Measurements from ENCODE around the gene PLOD2. TPM values are rescaled to one million over a fixed set of nuclear protein-coding genes. Genes with fewer than 3 reads are reported as not detected.

Gene PLOD2
- total RNA-seq, 2 experiments from 2014 or later = 1.1 to 1.3 TPM

GRCh38 chr3:146164971-146165769 is 4.2 kb upstream of the PLOD2 start:
- Mint-ChIP-seq H3K27me3 (peaks cover 44% of the 10 kb centered on the region), H3K4me1 (peaks cover 11% of the 10 kb centered on the region), H3K4me3 (no peak overlapping the region), H3K27ac (no peak overlapping the region), H3K9me3 (ENCODE audit: low read depth) (no peaks in the 10 kb centered on the region), H3K36me3 (ENCODE audit: low read depth) (no peaks in the 10 kb centered on the region)
- ChIA-PET POLR2A (no interaction called here), CTCF (interaction anchor here (0.5 to 0.6 kb wide), 2 partner anchors 25 to 38 kb away, joined by 3 read pairs; no protein-coding TSS in a partner anchor)
- DNase-seq (no peak), ATAC-seq (no peak)
- intact Hi-C loops (cut with DNase I, micrococcal nuclease) = no loop called here

DNA sequence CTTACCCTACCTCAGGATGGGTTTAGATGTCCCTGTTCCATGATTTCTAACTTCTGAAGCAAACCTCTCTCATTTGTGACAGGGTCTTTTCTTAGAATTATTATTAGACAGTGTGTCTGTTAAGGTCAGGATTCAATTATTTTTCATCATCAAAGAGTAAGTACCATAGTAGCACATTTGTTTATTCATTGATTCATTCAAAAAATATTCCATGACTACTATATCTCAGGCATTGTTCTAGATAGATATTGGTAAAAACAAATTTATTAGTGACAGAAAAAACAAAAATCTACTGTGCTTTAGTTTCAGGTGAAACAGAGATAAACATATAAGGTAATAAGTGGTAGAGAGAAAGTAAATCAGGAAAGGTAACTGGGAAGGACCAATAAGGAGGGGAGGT is 3.5 kb upstream of the PLOD2 start:
- peaks cover 15% of the 10 kb centered on the region for H3K4me1 Mint-ChIP-seq
- no peaks in the 10 kb centered on the region for H3K9me3 Mint-ChIP-seq (ENCODE audit: low read depth)
- H3K36me3 Mint-ChIP-seq (ENCODE audit: low read depth) = no peaks in the 10 kb centered on the region
- DNase-seq = no peak
- intact Hi-C loops (cut with DNase I, micrococcal nuclease) = no loop called here
- no peak for ATAC-seq
- CTCF ChIA-PET = interaction anchor here (0.5 to 0.6 kb wide), 2 partner anchors 26 to 39 kb away, joined by 3 read pairs; no protein-coding TSS in a partner anchor
- no peak overlapping the region for H3K27ac Mint-ChIP-seq
- peaks cover 45% of the 10 kb centered on the region for H3K27me3 Mint-ChIP-seq
- no peak overlapping the region for H3K4me3 Mint-ChIP-seq
- POLR2A ChIA-PET = no interaction called here

- no peaks in the 10 kb centered on the region for H3K9me3 Mint-ChIP-seq (ENCODE audit: low read depth)
- POLR2A ChIA-PET = no interaction called here
- H3K27me3 Mint-ChIP-seq = peaks cover 47% of the 10 kb centered on the region
- no peak for ATAC-seq
- H3K4me1 Mint-ChIP-seq = peaks cover 15% of the 10 kb centered on the region
- CTCF ChIA-PET = no interaction called here
- intact Hi-C loops (cut with DNase I, micrococcal nuclease) = no loop called here
- no peaks in the 10 kb centered on the region for H3K36me3 Mint-ChIP-seq (ENCODE audit: low read depth)
- no peak overlapping the region for H3K27ac Mint-ChIP-seq
- DNase-seq = no peak
- H3K4me3 Mint-ChIP-seq = no peak overlapping the region
Observed at GRCh38 chr3:146164071-146164470, 3.1 kb upstream of the PLOD2 start.

- DNase-seq = no peak
- ATAC-seq = no peak
- peaks cover 49% of the 10 kb centered on the region for H3K27me3 Mint-ChIP-seq
- ChIA-PET CTCF (no interaction called here), POLR2A (no interaction called here)
- H3K4me3 Mint-ChIP-seq = no peak overlapping the region
- H3K27ac Mint-ChIP-seq = no peak overlapping the region
- H3K36me3 Mint-ChIP-seq (ENCODE audit: low read depth) = no peaks in the 10 kb centered on the region
- intact Hi-C loops (cut with DNase I, micrococcal nuclease) = no loop called here
- peaks cover 15% of the 10 kb centered on the region for H3K4me1 Mint-ChIP-seq
- H3K9me3 Mint-ChIP-seq (ENCODE audit: low read depth) = no peaks in the 10 kb centered on the region
Observed at GRCh38 chr3:146163584-146163983, 2.6 kb upstream of the PLOD2 start.

DNA sequence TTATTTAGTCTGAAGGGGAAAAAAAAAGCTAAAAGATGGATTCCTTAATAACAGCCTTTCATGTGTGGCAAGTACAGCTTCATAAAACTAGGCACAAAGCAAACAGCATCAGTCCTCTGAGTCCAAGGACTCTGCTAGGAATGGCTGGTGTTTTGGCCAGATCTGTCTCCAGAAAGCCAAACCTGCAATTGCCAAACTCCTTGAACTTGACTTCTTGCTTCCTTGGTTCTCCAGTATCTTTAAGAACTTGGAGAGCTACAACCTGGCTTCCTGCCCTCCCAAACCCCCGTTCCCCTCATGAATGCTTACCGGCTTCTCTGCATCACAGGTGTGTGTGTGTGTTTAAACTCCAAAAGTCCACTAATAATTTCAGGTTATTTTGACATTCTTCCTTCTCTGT is 1.6 kb upstream of the PLOD2 start:
- H3K27ac Mint-ChIP-seq = no peak overlapping the region
- peaks cover 15% of the 10 kb centered on the region for H3K4me1 Mint-ChIP-seq
- H3K36me3 Mint-ChIP-seq (ENCODE audit: low read depth) = no peaks in the 10 kb centered on the region
- CTCF ChIA-PET = interaction anchor here (1.4 kb wide), 1 partner anchor 97 kb away, joined by 3 read pairs; no protein-coding TSS in a partner anchor
- intact Hi-C loops (cut with DNase I, micrococcal nuclease) = no loop called here
- H3K27me3 Mint-ChIP-seq = peaks cover 49% of the 10 kb centered on the region
- no peak overlapping the region for H3K4me3 Mint-ChIP-seq
- POLR2A ChIA-PET = no interaction called here
- DNase-seq (no peak), ATAC-seq (no peak)
- no peaks in the 10 kb centered on the region for H3K9me3 Mint-ChIP-seq (ENCODE audit: low read depth)

- DNase-seq (peak; percentile 4), ATAC-seq (no peak)
- intact Hi-C loops (cut with DNase I, micrococcal nuclease) = no loop called here
- Mint-ChIP-seq H3K9me3 (ENCODE audit: low read depth) (no peaks in the 10 kb centered on the region), H3K27ac (no peak overlapping the region), H3K4me1 (peaks cover 15% of the 10 kb centered on the region), H3K36me3 (ENCODE audit: low read depth) (no peaks in the 10 kb centered on the region), H3K4me3 (peak overlapping the region; percentile 53), H3K27me3 (peaks cover 50% of the 10 kb centered on the region)
- ChIA-PET POLR2A (no interaction called here), CTCF (interaction anchor here (0.6 to 1.4 kb wide), 2 partner anchors 28 to 96 kb away, joined by 3 read pairs; no protein-coding TSS in a partner anchor)
Observed at GRCh38 chr3:146161663-146162002, 649 bp upstream of the PLOD2 start.

DNA sequence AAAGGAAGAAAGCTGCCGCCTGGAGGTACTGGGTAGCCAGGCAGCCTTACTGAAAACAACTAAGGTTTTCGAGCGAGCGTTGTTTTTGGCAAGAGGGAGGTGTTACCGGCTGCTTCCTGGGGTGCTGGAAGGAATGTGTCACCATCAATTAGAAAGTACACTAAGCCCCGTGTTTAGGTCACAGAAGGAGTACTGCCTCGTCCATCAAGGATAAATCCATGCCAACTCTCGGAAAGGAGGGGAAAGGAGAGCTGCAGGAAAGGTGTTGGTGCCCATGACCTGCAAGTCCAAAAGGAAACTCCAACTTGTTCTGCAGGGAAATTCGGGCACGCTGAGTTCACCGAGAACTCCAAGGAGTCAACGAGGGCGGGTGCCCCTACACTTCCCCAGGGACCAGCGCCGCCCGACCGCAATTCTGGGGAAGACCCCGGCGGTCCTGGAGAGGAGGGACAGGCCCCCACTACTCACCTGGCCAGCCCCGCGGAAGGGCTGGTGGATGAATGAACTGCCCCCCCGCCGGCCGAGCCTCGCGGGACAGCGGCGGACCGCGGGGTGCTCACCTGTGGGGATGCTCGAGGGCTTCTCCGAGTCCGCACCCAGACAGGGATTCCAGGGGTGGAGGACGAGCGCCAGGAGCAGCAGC is 542 bp downstream of the PLOD2 start:
- no peak overlapping the region for H3K27ac Mint-ChIP-seq
- peaks cover 50% of the 10 kb centered on the region for H3K27me3 Mint-ChIP-seq
- H3K36me3 Mint-ChIP-seq (ENCODE audit: low read depth) = no peaks in the 10 kb centered on the region
- H3K4me1 Mint-ChIP-seq = peaks cover 15% of the 10 kb centered on the region
- no peaks in the 10 kb centered on the region for H3K9me3 Mint-ChIP-seq (ENCODE audit: low read depth)
- intact Hi-C loops (cut with DNase I, micrococcal nuclease) = no loop called here
- DNase-seq = peak; percentile 53
- ATAC-seq = peak; percentile 69
- ChIA-PET POLR2A (no interaction called here), CTCF (interaction anchor here (1.0 kb wide), 1 partner anchor 10 kb away, joined by 3 read pairs; no protein-coding TSS in a partner anchor)
- H3K4me3 Mint-ChIP-seq = peak overlapping the region; percentile 56

GRCh38 chr3:146159616-146160320 is 1.2 kb downstream of the PLOD2 start:
- no peak overlapping the region for H3K27ac Mint-ChIP-seq
- peak overlapping the region; percentile 56 for H3K4me3 Mint-ChIP-seq
- DNase-seq (no peak), ATAC-seq (no peak)
- peaks cover 15% of the 10 kb centered on the region for H3K4me1 Mint-ChIP-seq
- no peaks in the 10 kb centered on the region for H3K36me3 Mint-ChIP-seq (ENCODE audit: low read depth)
- peaks cover 43% of the 10 kb centered on the region for H3K27me3 Mint-ChIP-seq
- ChIA-PET CTCF (interaction anchor here (0.7 to 1.0 kb wide), 2 partner anchors 11 to 12 kb away, joined by 3 read pairs; no protein-coding TSS in a partner anchor), POLR2A (no interaction called here)
- no peaks in the 10 kb centered on the region for H3K9me3 Mint-ChIP-seq (ENCODE audit: low read depth)
- intact Hi-C loops (cut with DNase I, micrococcal nuclease) = no loop called here

- peaks cover 41% of the 10 kb centered on the region for H3K27me3 Mint-ChIP-seq
- CTCF ChIA-PET = no interaction called here
- H3K4me1 Mint-ChIP-seq = peaks cover 15% of the 10 kb centered on the region
- DNase-seq = no peak
- no peaks in the 10 kb centered on the region for H3K9me3 Mint-ChIP-seq (ENCODE audit: low read depth)
- H3K4me3 Mint-ChIP-seq = no peak overlapping the region
- ATAC-seq = no peak
- H3K36me3 Mint-ChIP-seq (ENCODE audit: low read depth) = no peaks in the 10 kb centered on the region
- POLR2A ChIA-PET = no interaction called here
- intact Hi-C loops (cut with DNase I, micrococcal nuclease) = no loop called here
- no peak overlapping the region for H3K27ac Mint-ChIP-seq
Observed at GRCh38 chr3:146159037-146159436, 1.9 kb downstream of the PLOD2 start.

DNA sequence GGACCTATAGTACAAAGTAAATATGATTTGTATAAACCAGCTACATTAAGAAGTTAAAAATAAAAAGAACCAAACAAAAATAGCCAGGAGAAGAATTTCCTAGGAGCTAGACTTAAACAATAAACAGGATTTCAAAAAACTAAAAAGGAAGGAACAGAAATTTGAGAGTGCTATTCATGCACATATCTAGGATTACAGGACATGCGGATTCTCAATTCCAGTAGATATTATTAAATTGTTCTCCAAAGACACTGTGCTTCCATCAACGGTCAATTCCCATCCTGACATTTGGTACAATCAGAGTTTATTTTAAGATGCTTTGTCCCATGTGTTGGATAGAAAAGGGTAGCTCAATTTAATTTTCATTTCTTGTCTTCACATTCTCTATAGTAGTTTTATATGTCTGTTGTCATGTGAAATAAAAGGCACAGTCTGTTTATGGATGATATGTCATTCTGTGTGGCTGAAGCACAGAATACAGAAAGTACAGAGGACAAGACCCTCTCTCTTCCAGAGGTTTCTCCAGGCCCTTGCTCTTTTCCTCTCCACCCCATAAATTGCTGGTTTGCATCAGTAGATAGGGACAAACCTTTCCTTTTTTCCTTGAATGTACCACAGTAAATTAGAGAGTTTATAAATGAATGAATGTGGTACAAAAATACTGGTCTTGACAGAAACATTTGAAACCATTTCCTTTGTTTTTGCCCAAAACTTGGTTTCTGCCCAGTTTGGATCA is 3.5 kb downstream of the PLOD2 start:
- Mint-ChIP-seq H3K4me1 (peaks cover 15% of the 10 kb centered on the region), H3K27ac (no peak overlapping the region), H3K4me3 (no peak overlapping the region), H3K27me3 (peaks cover 30% of the 10 kb centered on the region), H3K9me3 (ENCODE audit: low read depth) (no peaks in the 10 kb centered on the region), H3K36me3 (ENCODE audit: low read depth) (no peaks in the 10 kb centered on the region)
- intact Hi-C loops (cut with DNase I, micrococcal nuclease) = no loop called here
- ChIA-PET CTCF (interaction anchor here (1.0 to 1.3 kb wide), 2 partner anchors 19 to 32 kb away, joined by 3 to 4 read pairs; no protein-coding TSS in a partner anchor), POLR2A (no interaction called here)
- ATAC-seq = no peak
- no peak for DNase-seq

- Mint-ChIP-seq H3K4me1 (peaks cover 11% of the 10 kb centered on the region), H3K9me3 (ENCODE audit: low read depth) (no peaks in the 10 kb centered on the region), H3K27me3 (peaks cover 24% of the 10 kb centered on the region), H3K36me3 (ENCODE audit: low read depth) (no peaks in the 10 kb centered on the region), H3K4me3 (no peak overlapping the region), H3K27ac (no peak overlapping the region)
- DNase-seq (no peak), ATAC-seq (no peak)
- ChIA-PET POLR2A (interaction anchor here (0.6 kb wide), 1 partner anchor 708 kb away, joined by 6 read pairs; no protein-coding TSS in a partner anchor), CTCF (interaction anchor here (1.0 to 1.3 kb wide), 2 partner anchors 19 to 33 kb away, joined by 3 to 4 read pairs; no protein-coding TSS in a partner anchor)
- intact Hi-C loops (cut with DNase I, micrococcal nuclease) = no loop called here
Observed at GRCh38 chr3:146156666-146157314, 4.2 kb downstream of the PLOD2 start.
